HepG2 (cell line): ENCODE data around the gene RPS6KA5. TPM values are rescaled to one million over a fixed set of nuclear protein-coding genes. Genes with fewer than 3 reads are reported as not detected.

Source experiments
- ATAC-seq: fragments of 200-7000 bp; cut with Tn5 transposase; 3 replicates; pipeline ENCODE4 v1.9.1; 2020; ENCODE audit warnings: mild to moderate bottlenecking, moderate library complexity
- BruUV-seq: library from RNA; stranded (reverse); fragments of 400-500 nt; replicated peaks from 2 replicates; lab custom pipeline; 2021; lab: Mats Ljungman, UMichigan
- CTCF ChIA-PET: fragments of 300-600 bp; formaldehyde crosslinking; extraction: SDS; loops from one replicate; lab custom pipeline; 2021; ENCODE audit warnings: low total read pairs, inconsistent platforms, low intra/inter-chr PET ratio; lab: Yijun Ruan, JAX
- POLR2A ChIA-PET: fragments of 350-600 bp; sonication (Branson Sonifier 250); formaldehyde crosslinking; loops from one replicate; lab custom pipeline; 2020; ENCODE audit warnings: antibody characterized with exemption, inconsistent platforms; lab: Yijun Ruan, JAX
- DNase-seq: peaks from one replicate; pipeline ENCODE4 v3.0.0-alpha.2; 2015; ENCODE audit warnings: low spot score
- FAIRE-seq: peaks from 3 replicates; lab custom pipeline; 2011; peaks lifted over from hg19 to GRCh38; lab: Jason Lieb, UNC
- H2AFZ ChIP-seq: one replicate; pipeline ENCODE4 v1.6.1; 2011; ENCODE audit warnings: low read length, inconsistent platforms
- H3K27ac ChIP-seq: fragments of 300-600 bp; 3 replicates; pipeline ENCODE4 v1.8.0; 2011; ENCODE audit warnings: mixed run types, mild to moderate bottlenecking, mixed read lengths, low read length, inconsistent platforms; ENCODE audit not compliant: insufficient read depth; ENCODE audit errors: extremely low read length
- H3K27me3 ChIP-seq, 2 experiments: fragments of 200-600 bp in 1 of 2; 2 replicates in 1 of 2; 3 replicates in 1 of 2; pipeline versions ENCODE4 v1.6.0 to v1.8.0; 2011; ENCODE audit warnings: low read length in 2 of 2, mild to moderate bottlenecking in 2 of 2, moderate library complexity in 2 of 2, inconsistent platforms in 1 of 2; ENCODE audit not compliant: insufficient read depth in 2 of 2, control insufficient read depth in 1 of 2
- H3K36me3 ChIP-seq, 2 experiments: fragments of 200-600 bp in 1 of 2; replicated peaks in 1 of 2; 2 replicates in 1 of 2; 3 replicates in 1 of 2; pipeline versions ENCODE4 v1.5.1 to v1.8.0; 2011; ENCODE audit warnings: low read length in 2 of 2, inconsistent platforms in 1 of 2; ENCODE audit not compliant: insufficient read depth in 2 of 2, control insufficient read depth in 1 of 2
- H3K4me1 ChIP-seq: 2 replicates; pipeline ENCODE4 v1.5.1; 2012; ENCODE audit warnings: low read length, inconsistent platforms; ENCODE audit not compliant: insufficient read depth
- H3K4me2 ChIP-seq: 2 replicates; pipeline ENCODE4 v1.6.0; 2011; ENCODE audit warnings: low read depth, low read length, inconsistent platforms
- H3K4me3 ChIP-seq, 3 experiments: fragments of 200-600 bp in 1 of 3; sonication (generic), shearing (Covaris generic) in 1 of 3; replicated peaks in 1 of 3; 2 replicates each; pipeline ENCODE4 v1.5.1; 2011 to 2016; ENCODE audit warnings: low read length in 3 of 3, inconsistent platforms in 2 of 3, low read depth in 2 of 3, mild to moderate bottlenecking in 2 of 3, control low read depth in 1 of 3, mixed read lengths in 1 of 3; ENCODE audit not compliant: insufficient read depth in 1 of 3
- H3K79me2 ChIP-seq: one replicate; pipeline ENCODE4 v1.6.1; 2011; ENCODE audit warnings: low read length, inconsistent platforms; ENCODE audit not compliant: insufficient read depth
- H3K9ac ChIP-seq: 2 replicates; pipeline ENCODE4 v1.6.0; 2011; ENCODE audit warnings: mild to moderate bottlenecking, low read depth, low read length, inconsistent platforms; ENCODE audit not compliant: insufficient read depth
- H3K9me3 ChIP-seq: 2 replicates; pipeline ENCODE4 v1.5.1; 2012; ENCODE audit warnings: mild to moderate bottlenecking, low read length
- H4K20me1 ChIP-seq: 2 replicates; pipeline ENCODE4 v1.6.0; 2011; ENCODE audit warnings: inconsistent platforms, mild to moderate bottlenecking, low read length, moderate library complexity; ENCODE audit not compliant: insufficient read depth
- ETV6 ChIP-seq: sonication (generic); formaldehyde crosslinking; conservative IDR thresholded peaks from 2 replicates; pipeline ENCODE4 v1.4.0; 2020; ENCODE audit warnings: missing genetic modification reagents
- NKX3-1 ChIP-seq: sonication (generic); formaldehyde crosslinking; IDR thresholded peaks from 2 replicates; pipeline ENCODE4 v1.5.0; 2020; ENCODE audit warnings: missing genetic modification reagents
- RELA ChIP-seq: sonication (generic); formaldehyde crosslinking; IDR thresholded peaks from 2 replicates; pipeline ENCODE4 v1.4.0; 2020; ENCODE audit warnings: missing genetic modification reagents
- RFX5 ChIP-seq: IDR thresholded peaks from 2 replicates; pipeline ENCODE4 v1.6.1; 2011; ENCODE audit warnings: low read depth, low read length, improper control_type of control experiment
- ZFP90 ChIP-seq: sonication (generic); formaldehyde crosslinking; IDR thresholded peaks from 2 replicates; pipeline ENCODE4 v1.8.0; 2022; ENCODE audit warnings: missing genetic modification reagents, mild to moderate bottlenecking, inconsistent platforms, borderline replicate concordance
- ZNF292 ChIP-seq: sonication (generic); formaldehyde crosslinking; IDR thresholded peaks from 2 replicates; pipeline ENCODE4 v1.8.1; 2022; ENCODE audit warnings: mild to moderate bottlenecking, low read depth, missing genetic modification reagents, borderline replicate concordance
- ZNF33A ChIP-seq: sonication (generic); formaldehyde crosslinking; IDR thresholded peaks from 2 replicates; pipeline ENCODE4 v1.5.1; 2020; ENCODE audit warnings: missing genetic modification reagents, mild to moderate bottlenecking, moderate library complexity, borderline replicate concordance
- WGBS: methylation state at CpG from one replicate; pipeline ENCODE4 v1.1.6; 2017; ENCODE audit warnings: low lambda C conversion rate; 5-methylcytosine and 5-hydroxymethylcytosine counted together
- in situ Hi-C: cut with HindIII; loops from 2 replicates; pipeline ENCODE4 v1.10.0; 2017; ENCODE audit warnings: low pct_unique_long_range_greater_than_20kb; ENCODE audit not compliant: extremely low pct_ligation_motif_present
- intact Hi-C: fragments of 100-400 bp; cut with micrococcal nuclease; formaldehyde crosslinking; loops from one replicate; pipeline ENCODE4 v1.10.0; 2022; ENCODE audit not compliant: unreplicated experiment
- polyA plus RNA-seq, 8 experiments: library from polyadenylated mRNA; depleted of rRNA in 3 of 8; stranded (reverse) in 7 of 8; unstranded in 1 of 8; fragments of >200 nt; fragmentation: Illumina TruSeq in 4 of 8; extraction: Trizol in 4 of 8; gene quantifications; 2 replicates each; pipeline versions ENCODE4 v1.2.1 to v1.2.3, GENCODE V29; 2011 to 2016; ENCODE audit warnings: low read depth in 4 of 8, missing spikeins in 1 of 8, mixed read lengths in 1 of 8; ENCODE audit not compliant: insufficient read depth in 1 of 8
- total RNA-seq, 5 experiments: library from RNA; depleted of rRNA; stranded (reverse); fragments of >200 nt; fragmentation: Illumina TruSeq; extraction: Trizol; gene quantifications; 2 replicates each; pipeline ENCODE4 v1.2.3, GENCODE V29; 2016; ENCODE audit warnings: low read depth in 1 of 5
- TF ChIP-seq, protein P1 (sequence below): sonication (generic); formaldehyde crosslinking; IDR thresholded peaks from 2 replicates; pipeline ENCODE4 v1.4.0; 2020; ENCODE audit warnings: missing genetic modification reagents
- TF ChIP-seq, protein P2 (sequence below): sonication (generic); formaldehyde crosslinking; IDR thresholded peaks from 2 replicates; pipeline ENCODE4 v1.5.1; 2020; ENCODE audit warnings: mild to moderate bottlenecking, missing genetic modification reagents, borderline replicate concordance
- TF ChIP-seq, protein P3 (sequence below): IDR thresholded peaks from 2 replicates; pipeline ENCODE4 v1.6.1; 2016; ENCODE audit warnings: missing genetic modification reagents, missing compliant biosample characterization

The RPS6KA5 gene
- total and polyA plus RNA-seq, 2 of the 13 experiments (the other 11 are each of a cell fraction or from before 2014, with no cell fraction given): 0.50 to 0.58 TPM

DNA sequence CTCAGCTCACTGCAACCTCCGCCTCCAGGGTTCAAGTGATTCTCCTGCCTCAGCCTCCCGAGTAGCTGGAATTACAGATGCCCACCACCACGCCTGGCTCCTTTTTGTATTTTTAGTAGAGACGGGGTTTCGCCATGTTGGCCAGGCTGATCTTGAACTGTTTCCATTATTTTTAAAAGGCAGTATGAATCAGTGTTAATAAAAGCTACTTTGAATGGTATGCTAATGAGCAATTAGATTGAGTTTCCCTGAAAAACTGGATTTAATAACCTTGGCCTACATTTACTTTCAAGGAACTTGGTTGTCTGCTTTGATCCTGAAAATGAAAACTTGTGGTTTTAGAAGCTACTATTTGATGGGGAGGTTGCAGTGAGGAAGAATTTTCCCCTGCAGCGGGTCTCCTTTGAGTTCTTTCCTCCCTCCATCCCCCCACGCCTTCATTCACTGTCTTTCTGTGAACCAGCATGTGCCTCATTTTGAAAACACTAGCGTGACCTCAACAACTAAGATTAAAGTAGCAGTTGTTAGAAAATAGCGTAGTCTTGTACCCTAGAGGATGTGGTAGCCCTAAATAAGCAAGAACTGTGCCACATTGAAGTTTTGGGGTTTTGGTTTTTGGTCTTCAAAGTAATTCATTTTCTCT, 17.8 kb upstream of the RPS6KA5 start:
- in situ Hi-C loops: no loop called here

More for the DNA sequence above, 17.8 kb upstream of the RPS6KA5 start:
- Histone ChIP-seq H4K20me1 (no peaks in the 10 kb centered on the region), H2AFZ (no peak overlapping the region), H3K9ac (no peak overlapping the region), H3K27me3 (no peaks in the 10 kb centered on the region), H3K36me3 (no peaks in the 10 kb centered on the region), H3K79me2 (no peaks in the 10 kb centered on the region), H3K4me1 (peaks cover 9% of the 10 kb centered on the region; the same call in 1 of the 2 replicates), H3K4me3 (no peak overlapping the region), H3K4me2 (no peak overlapping the region), H3K27ac (no peak overlapping the region), H3K9me3 (no peaks in the 10 kb centered on the region)
- intact Hi-C loops: no loop called here
- no TSS peak for BruUV-seq
- ChIA-PET CTCF (no interaction called here), POLR2A (no interaction called here)
- DNase-seq (no peak), FAIRE-seq (no peak), ATAC-seq (no peak)
- 60% methylated on average over 9 of the region's 9 CpGs for WGBS
- no peak for TF ChIP-seq ETV6 (CRISPR knock-in tag)
- TF ChIP-seq, protein P1, sequence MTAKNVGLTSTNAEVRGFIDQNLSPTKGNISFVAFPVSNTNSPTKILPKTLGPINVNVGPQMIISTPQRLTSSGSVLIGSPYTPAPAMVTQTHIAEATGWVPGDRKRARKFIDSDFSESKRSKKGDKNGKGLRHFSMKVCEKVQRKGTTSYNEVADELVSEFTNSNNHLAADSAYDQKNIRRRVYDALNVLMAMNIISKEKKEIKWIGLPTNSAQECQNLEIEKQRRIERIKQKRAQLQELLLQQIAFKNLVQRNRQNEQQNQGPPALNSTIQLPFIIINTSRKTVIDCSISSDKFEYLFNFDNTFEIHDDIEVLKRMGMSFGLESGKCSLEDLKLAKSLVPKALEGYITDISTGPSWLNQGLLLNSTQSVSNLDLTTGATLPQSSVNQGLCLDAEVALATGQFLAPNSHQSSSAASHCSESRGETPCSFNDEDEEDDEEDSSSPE: no peak
- TF ChIP-seq, protein P2, sequence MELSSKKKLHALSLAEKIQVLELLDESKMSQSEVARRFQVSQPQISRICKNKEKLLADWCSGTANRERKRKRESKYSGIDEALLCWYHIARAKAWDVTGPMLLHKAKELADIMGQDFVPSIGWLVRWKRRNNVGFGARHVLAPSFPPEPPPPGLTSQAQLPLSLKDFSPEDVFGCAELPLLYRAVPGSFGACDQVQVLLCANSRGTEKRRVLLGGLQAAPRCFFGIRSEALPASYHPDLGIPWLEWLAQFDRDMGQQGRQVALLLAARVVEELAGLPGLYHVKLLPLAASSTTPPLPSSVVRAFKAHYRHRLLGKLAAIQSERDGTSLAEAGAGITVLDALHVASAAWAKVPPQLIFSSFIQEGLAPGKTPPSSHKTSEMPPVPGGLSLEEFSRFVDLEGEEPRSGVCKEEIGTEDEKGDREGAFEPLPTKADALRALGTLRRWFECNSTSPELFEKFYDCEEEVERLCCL (CRISPR knock-in tag): no peak
- no peak for TF ChIP-seq RELA (CRISPR knock-in tag)
- TF ChIP-seq, protein P3, sequence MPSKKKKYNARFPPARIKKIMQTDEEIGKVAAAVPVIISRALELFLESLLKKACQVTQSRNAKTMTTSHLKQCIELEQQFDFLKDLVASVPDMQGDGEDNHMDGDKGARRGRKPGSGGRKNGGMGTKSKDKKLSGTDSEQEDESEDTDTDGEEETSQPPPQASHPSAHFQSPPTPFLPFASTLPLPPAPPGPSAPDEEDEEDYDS (CRISPR knock-in tag): no peak
- TF ChIP-seq ZNF292: no peak
- no peak for TF ChIP-seq ZFP90 (CRISPR knock-in tag)
- no peak for TF ChIP-seq RFX5
- no peak for TF ChIP-seq NKX3-1 (CRISPR knock-in tag)
- TF ChIP-seq ZNF33A (CRISPR knock-in tag): no peak
